Pancreas (tissue), 10 donors: ENCODE data around the gene S100A3. TPM values are rescaled to one million over a fixed set of nuclear protein-coding genes. Genes with fewer than 3 reads are reported as not detected.

Experiments
- ATAC-seq, 4 donors: fragments of 200-7000 bp; cut with Tn5 transposase; one replicate each; pipeline versions ENCODE4 v1.8.0 to v1.9.1; 2020; ENCODE audit warnings: mild to moderate bottlenecking in 4 of 4, moderate library complexity in 4 of 4
- DNase-seq, 6 donors: peaks; one replicate each; pipeline ENCODE4 v3.0.0-alpha.2; 2020
- FAIRE-seq: peaks from 2 replicates; lab custom pipeline; 2012; peaks lifted over from hg19 to GRCh38; lab: Jason Lieb, UNC
- H3K27ac ChIP-seq, 4 donors: fragments of 200-600 bp; sonication (generic); 1 replicate in 3 of 4; 2 replicates in 1 of 4; pipeline versions ENCODE4 v1.5.0 to v1.8.0; 2020
- H3K27me3 ChIP-seq, 4 donors: fragments of 200-600 bp; one replicate each; pipeline ENCODE4 v1.8.0; 2021
- H3K36me3 ChIP-seq, 3 donors: fragments of 200-600 bp; sonication (generic) in 1 of 3; one replicate each; pipeline versions ENCODE4 v1.5.0 to v1.8.0; 2020 to 2021
- H3K4me1 ChIP-seq, 3 donors: fragments of 200-600 bp; one replicate each; pipeline ENCODE4 v1.8.0; 2021
- H3K4me3 ChIP-seq, 4 donors: fragments of 200-600 bp; sonication (generic) in 2 of 4; one replicate each; pipeline versions ENCODE4 v1.5.0 to v1.8.0; 2020 to 2021
- H3K9me3 ChIP-seq, 4 donors: fragments of 200-600 bp; one replicate each; pipeline ENCODE4 v1.8.0; 2021
- CTCF ChIP-seq, 4 donors: fragments of 200-600 bp; sonication (generic) in 3 of 4; IDR thresholded peaks; one replicate each; pipeline versions ENCODE4 v1.5.0 to v1.8.0; 2021; ENCODE audit warnings: antibody characterized with exemption in 4 of 4
- WGBS, 2 donors: extraction: QIAGEN DNeasy Blood & Tissue Kit; methylation state at CpG; one replicate each; pipeline ENCODE4 v1.1.7; 2013; 5-methylcytosine and 5-hydroxymethylcytosine counted together
- intact Hi-C, 3 donors: fragments of 100-400 bp; cut with DNase I; formaldehyde crosslinking; loops; one replicate each; pipeline versions ENCODE4 v1.11.1 to v1.14.2; 2022
- polyA plus RNA-seq, 2 donors: library from polyadenylated mRNA; stranded (reverse); fragments of 200-250 nt; gene quantifications; one replicate each; pipeline ENCODE4 v1.2.3, GENCODE V29; 2013
- total RNA-seq, 6 donors: library from RNA; stranded (reverse); fragmentation: NEBNext Ultra II Directional in 4 of 6; extraction: Animal tissue kit (Norgen Biotek cat#: 25700) in 4 of 6; gene quantifications; one replicate each; pipeline versions ENCODE4 v1.2.1 to v1.2.4, GENCODE V29; 2021 to 2023
- donor health status: healthy with polysubstance abuse.
- donor health status: DM: no; HTN: no; CAD: no; lungs with moderate emphysema.
- donor health status: DM: no; HTN: no; CAD: no.
- donor health status: control.
- donor health status: control.
- donor health status: Bipolar disorder and iron deficiency.
- donor health status: DM: yes; HTN: yes; CAD: no.
- donor health status: DM: no; HTN: no; CAD: no.
- donor health status: DM: no; HTN: no; CAD: no.
- donor health status: DM: yes; HTN: yes; CAD: no.

Gene S100A3
- total and polyA plus RNA-seq, 8 donors = 0.20 to 1.1 (median 0.66) TPM; not detected in 3

GRCh38 chr1:153507926-153508583 is 41.0 kb downstream of the S100A3 start:
- Histone ChIP-seq H3K36me3 (no peaks in the 10 kb centered on the region), H3K9me3 (no peaks in the 10 kb centered on the region), H3K27ac (no peak overlapping the region), H3K27me3 (no peaks in the 10 kb centered on the region), H3K4me1 (no peaks in the 10 kb centered on the region), H3K4me3 (no peak overlapping the region)
- FAIRE-seq (no peak), DNase-seq (no peak), ATAC-seq (no peak)
- intact Hi-C loops = no loop called here
- WGBS, 2 donors = 89 to 90% methylated on average over 11 of the region's 11 CpGs
- TF ChIP-seq CTCF (IDR thresholded peaks at IDR 0.05) = no peak

GRCh38 chr1:153506831-153507413 is 42.1 kb downstream of the S100A3 start:
- FAIRE-seq = no peak
- intact Hi-C loops = no loop called here
- no peak for TF ChIP-seq CTCF (IDR thresholded peaks at IDR 0.05)
- Histone ChIP-seq H3K27me3 (no peaks in the 10 kb centered on the region), H3K4me3 (no peak overlapping the region), H3K36me3 (no peaks in the 10 kb centered on the region), H3K9me3 (no peaks in the 10 kb centered on the region), H3K27ac (peak overlapping the region in 1 of 4 donors; percentile 12), H3K4me1 (no peaks in the 10 kb centered on the region)
- DNase-seq = peak in 4 of 6 donors; percentile 56 to 77 (median 70)
- 60 to 67% methylated on average over 7 of the region's 7 CpGs for WGBS, 2 donors
- peak; percentile 71 to 77 (median 76) for ATAC-seq

- DNase-seq (no peak), FAIRE-seq (no peak), ATAC-seq (no peak)
- H3K27me3 ChIP-seq = no peaks in the 10 kb centered on the region
- H3K27ac ChIP-seq = no peak overlapping the region
- 80 to 92% methylated on average over 5 of the region's 5 CpGs for WGBS, 2 donors
- no peaks in the 10 kb centered on the region for H3K4me1 ChIP-seq
- no peaks in the 10 kb centered on the region for H3K36me3 ChIP-seq
- no peak for TF ChIP-seq CTCF (IDR thresholded peaks at IDR 0.05)
- intact Hi-C loops = no loop called here
- H3K4me3 ChIP-seq = no peak overlapping the region
- no peaks in the 10 kb centered on the region for H3K9me3 ChIP-seq
These were observed 42.7 kb downstream of the S100A3 start for GRCh38 chr1:153506386-153506785.

GRCh38 chr1:153505576-153505975 is 43.5 kb downstream of the S100A3 start:
- ATAC-seq (no peak), FAIRE-seq (no peak), DNase-seq (no peak)
- Histone ChIP-seq H3K4me1 (no peaks in the 10 kb centered on the region), H3K9me3 (no peaks in the 10 kb centered on the region), H3K4me3 (no peak overlapping the region), H3K27ac (no peak overlapping the region), H3K36me3 (no peaks in the 10 kb centered on the region), H3K27me3 (no peaks in the 10 kb centered on the region)
- 79 to 94% methylated on average over 1 of the region's 1 CpG for WGBS, 2 donors
- no peak for TF ChIP-seq CTCF (IDR thresholded peaks at IDR 0.05)
- intact Hi-C loops = no loop called here

GRCh38 chr1:153503766-153504165 is 45.3 kb downstream of the S100A3 start:
- Histone ChIP-seq H3K27ac (no peak overlapping the region), H3K4me3 (no peak overlapping the region), H3K27me3 (no peaks in the 10 kb centered on the region), H3K4me1 (no peaks in the 10 kb centered on the region), H3K36me3 (no peaks in the 10 kb centered on the region), H3K9me3 (no peaks in the 10 kb centered on the region)
- TF ChIP-seq CTCF (IDR thresholded peaks at IDR 0.05) = no peak
- ATAC-seq = no peak
- intact Hi-C loops = no loop called here
- no peak for DNase-seq
- no peak for FAIRE-seq
- 74 to 87% methylated on average over 3 of the region's 3 CpGs for WGBS, 2 donors
